NAMALWA (cell line): ENCODE measurements around the gene ULK3.

ENCODE experiments used
- DNase-seq: peaks from one replicate; pipeline ENCODE4 v3.0.0-alpha.2; 2015; ENCODE audit warnings: low spot score

Gene ULK3

GRCh38 chr15:74868059-74868458, 25.1 kb upstream of the ULK3 start:
- DNase-seq: no peak

GRCh38 chr15:74867466-74868038, 24.6 kb upstream of the ULK3 start:
- DNase-seq: no peak

- no peak for DNase-seq
These were observed 23.1 kb upstream of the ULK3 start for GRCh38 chr15:74866090-74866489.

- no peak for DNase-seq
These were observed 22.4 kb upstream of the ULK3 start for GRCh38 chr15:74865316-74865715.

- DNase-seq: no peak
These were observed 21.3 kb upstream of the ULK3 start for GRCh38 chr15:74864296-74864695.

GRCh38 chr15:74863239-74864056, 20.5 kb upstream of the ULK3 start:
- no peak for DNase-seq

- DNase-seq: no peak
These were observed 15.4 kb upstream of the ULK3 start for GRCh38 chr15:74858369-74858740.

GRCh38 chr15:74857671-74858368, 14.9 kb upstream of the ULK3 start:
- DNase-seq: no peak

- DNase-seq: peak; percentile 31
These were observed 14.2 kb upstream of the ULK3 start for GRCh38 chr15:74857082-74857655.

GRCh38 chr15:74856537-74856936, 13.6 kb upstream of the ULK3 start:
- no peak for DNase-seq

GRCh38 chr15:74855857-74856256, 12.9 kb upstream of the ULK3 start:
- no peak for DNase-seq

GRCh38 chr15:74854453-74855022, 11.6 kb upstream of the ULK3 start:
- no peak for DNase-seq

- DNase-seq: no peak
These were observed 9.0 kb upstream of the ULK3 start for GRCh38 chr15:74851960-74852359.

GRCh38 chr15:74850393-74850792, 7.4 kb upstream of the ULK3 start:
- no peak for DNase-seq

GRCh38 chr15:74847432-74847831, 4.5 kb upstream of the ULK3 start:
- DNase-seq: no peak

- no peak for DNase-seq
These were observed 2.6 kb upstream of the ULK3 start for GRCh38 chr15:74845581-74845980.

- DNase-seq: no peak
These were observed 2.2 kb upstream of the ULK3 start for GRCh38 chr15:74845208-74845568.

- no peak for DNase-seq
These were observed 1.6 kb upstream of the ULK3 start for GRCh38 chr15:74844319-74845207.

GRCh38 chr15:74843891-74844299, 939 bp upstream of the ULK3 start:
- DNase-seq: no peak

- DNase-seq: no peak
These were observed 481 bp upstream of the ULK3 start for GRCh38 chr15:74843445-74843828.

GRCh38 chr15:74841891-74842373, 1.0 kb downstream of the ULK3 start:
- no peak for DNase-seq
